Measurements from ENCODE around the gene FOXN3.

DNA sequence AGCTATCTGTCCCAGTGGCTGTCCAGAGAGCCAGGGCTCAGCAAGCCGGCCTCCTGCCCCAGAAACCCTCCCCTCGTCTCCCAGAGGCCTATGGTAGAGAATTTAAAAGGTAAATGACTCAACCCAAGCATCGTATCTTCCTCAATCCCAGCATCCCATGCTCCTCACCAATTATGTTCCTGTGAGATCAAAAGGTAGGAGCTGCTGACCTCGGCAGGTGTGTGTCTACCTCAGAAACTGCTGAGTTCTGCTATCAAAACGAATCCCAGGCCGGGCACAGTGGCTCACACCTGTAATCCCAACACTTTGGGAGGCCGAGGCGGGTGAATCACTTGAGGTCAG lies 49.3 kb downstream of the FOXN3 start:
- TF ChIP-seq, protein P1, sequence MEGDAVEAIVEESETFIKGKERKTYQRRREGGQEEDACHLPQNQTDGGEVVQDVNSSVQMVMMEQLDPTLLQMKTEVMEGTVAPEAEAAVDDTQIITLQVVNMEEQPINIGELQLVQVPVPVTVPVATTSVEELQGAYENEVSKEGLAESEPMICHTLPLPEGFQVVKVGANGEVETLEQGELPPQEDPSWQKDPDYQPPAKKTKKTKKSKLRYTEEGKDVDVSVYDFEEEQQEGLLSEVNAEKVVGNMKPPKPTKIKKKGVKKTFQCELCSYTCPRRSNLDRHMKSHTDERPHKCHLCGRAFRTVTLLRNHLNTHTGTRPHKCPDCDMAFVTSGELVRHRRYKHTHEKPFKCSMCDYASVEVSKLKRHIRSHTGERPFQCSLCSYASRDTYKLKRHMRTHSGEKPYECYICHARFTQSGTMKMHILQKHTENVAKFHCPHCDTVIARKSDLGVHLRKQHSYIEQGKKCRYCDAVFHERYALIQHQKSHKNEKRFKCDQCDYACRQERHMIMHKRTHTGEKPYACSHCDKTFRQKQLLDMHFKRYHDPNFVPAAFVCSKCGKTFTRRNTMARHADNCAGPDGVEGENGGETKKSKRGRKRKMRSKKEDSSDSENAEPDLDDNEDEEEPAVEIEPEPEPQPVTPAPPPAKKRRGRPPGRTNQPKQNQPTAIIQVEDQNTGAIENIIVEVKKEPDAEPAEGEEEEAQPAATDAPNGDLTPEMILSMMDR (IDR thresholded peaks at IDR 0.05), result no peak
- no peak for TF ChIP-seq EP300 (IDR thresholded peaks at IDR 0.05)
